Osteoblast (primary cell): ENCODE results near the gene POLR2C. TPM values are rescaled to one million over a fixed set of nuclear protein-coding genes. Genes with fewer than 3 reads are reported as not detected.
A peak's percentile ranks its signal among the peaks of the same experiment; 100 is the strongest.

Experiments
- DNase-seq: peaks from one replicate; pipeline ENCODE4 v3.0.0; 2011; ENCODE audit warnings: low spot score, mixed read lengths; ENCODE audit not compliant: insufficient read length; ENCODE audit errors: missing footprints
- H2AFZ ChIP-seq: 2 replicates; pipeline ENCODE4 v1.6.0; 2011; ENCODE audit warnings: mild to moderate bottlenecking, low read length
- H3K27ac ChIP-seq: 2 replicates; pipeline ENCODE4 v1.5.1; 2011; ENCODE audit warnings: mild to moderate bottlenecking, low read depth, low read length, moderate library complexity
- H3K27me3 ChIP-seq: 2 replicates; pipeline ENCODE4 v1.6.0; 2012; ENCODE audit warnings: mild to moderate bottlenecking, control low read depth, inconsistent platforms, low read length, moderate library complexity; ENCODE audit not compliant: insufficient read depth
- H3K36me3 ChIP-seq: 2 replicates; pipeline ENCODE4 v1.5.1; 2011; ENCODE audit warnings: mild to moderate bottlenecking, low read length, control low read depth, moderate library complexity; ENCODE audit not compliant: insufficient read depth
- H3K4me1 ChIP-seq: 2 replicates; pipeline ENCODE4 v1.5.1; 2011; ENCODE audit warnings: mild to moderate bottlenecking, low read length, control low read depth, moderate library complexity; ENCODE audit not compliant: insufficient read depth
- H3K4me2 ChIP-seq: 2 replicates; pipeline ENCODE4 v1.6.0; 2011; ENCODE audit warnings: mild to moderate bottlenecking, low read length; ENCODE audit not compliant: insufficient read depth
- H3K4me3 ChIP-seq: fragments of 200-600 bp; sonication (generic); 3 replicates; pipeline ENCODE4 v1.5.1; 2012; ENCODE audit warnings: mild to moderate bottlenecking, low read length, inconsistent platforms; ENCODE audit not compliant: insufficient read depth
- H3K79me2 ChIP-seq: 2 replicates; pipeline ENCODE4 v1.6.0; 2012; ENCODE audit warnings: mild to moderate bottlenecking, low read length, control low read depth, inconsistent platforms; ENCODE audit not compliant: insufficient read depth
- H3K9me3 ChIP-seq: 2 replicates; pipeline ENCODE4 v1.5.1; 2011; ENCODE audit warnings: low read depth, low read length, control low read depth
- H4K20me1 ChIP-seq: 2 replicates; pipeline ENCODE4 v1.6.0; 2012; ENCODE audit warnings: mild to moderate bottlenecking, low read length, control low read depth; ENCODE audit not compliant: insufficient read depth
- total RNA-seq: library from RNA; depleted of rRNA; stranded (reverse); fragments of >200 nt; gene quantifications from 2 replicates; pipeline ENCODE4 v1.2.3, GENCODE V29; 2012
- TF ChIP-seq, protein P1 (sequence below): IDR thresholded peaks from 2 replicates; pipeline ENCODE4 v1.5.1; 2011; ENCODE audit warnings: mild to moderate bottlenecking, low read depth, low read length, moderate library complexity; ENCODE audit errors: extremely low read depth

Gene POLR2C
- 95.2 and 97.8 TPM in 2 replicates for total RNA-seq

GRCh38 chr16:57462209-57462977, at the start of gene POLR2C:
TSS of gene POLR2C (plus strand) at chr16:57462679. CDS start at chr16:57462725, 46 bp downstream.
- TF ChIP-seq, protein P1, sequence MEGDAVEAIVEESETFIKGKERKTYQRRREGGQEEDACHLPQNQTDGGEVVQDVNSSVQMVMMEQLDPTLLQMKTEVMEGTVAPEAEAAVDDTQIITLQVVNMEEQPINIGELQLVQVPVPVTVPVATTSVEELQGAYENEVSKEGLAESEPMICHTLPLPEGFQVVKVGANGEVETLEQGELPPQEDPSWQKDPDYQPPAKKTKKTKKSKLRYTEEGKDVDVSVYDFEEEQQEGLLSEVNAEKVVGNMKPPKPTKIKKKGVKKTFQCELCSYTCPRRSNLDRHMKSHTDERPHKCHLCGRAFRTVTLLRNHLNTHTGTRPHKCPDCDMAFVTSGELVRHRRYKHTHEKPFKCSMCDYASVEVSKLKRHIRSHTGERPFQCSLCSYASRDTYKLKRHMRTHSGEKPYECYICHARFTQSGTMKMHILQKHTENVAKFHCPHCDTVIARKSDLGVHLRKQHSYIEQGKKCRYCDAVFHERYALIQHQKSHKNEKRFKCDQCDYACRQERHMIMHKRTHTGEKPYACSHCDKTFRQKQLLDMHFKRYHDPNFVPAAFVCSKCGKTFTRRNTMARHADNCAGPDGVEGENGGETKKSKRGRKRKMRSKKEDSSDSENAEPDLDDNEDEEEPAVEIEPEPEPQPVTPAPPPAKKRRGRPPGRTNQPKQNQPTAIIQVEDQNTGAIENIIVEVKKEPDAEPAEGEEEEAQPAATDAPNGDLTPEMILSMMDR, result peak; percentile 95
- peak within 1 kb of the TSS; percentile 75 for H2AFZ ChIP-seq
- peak within 1 kb of the TSS; percentile 62 for H3K27ac ChIP-seq

GRCh38 chr16:57413301-57413730, 49.2 kb upstream of the POLR2C start:
- no peak overlapping the region for H2AFZ ChIP-seq
- no peaks in the 10 kb centered on the region for H3K36me3 ChIP-seq
- no peaks in the 10 kb centered on the region for H4K20me1 ChIP-seq
- H3K4me2 ChIP-seq, result no peak overlapping the region
- H3K27ac ChIP-seq, result no peak overlapping the region
- no peak overlapping the region for H3K4me3 ChIP-seq
- H3K9me3 ChIP-seq, result no peaks in the 10 kb centered on the region
- no peaks in the 10 kb centered on the region for H3K4me1 ChIP-seq
- no peaks in the 10 kb centered on the region for H3K79me2 ChIP-seq
- no peak for DNase-seq
- H3K27me3 ChIP-seq, result peaks cover 6% of the 10 kb centered on the region
- TF ChIP-seq, protein P1, result no peak

More at GRCh38 chr16:57462209-57462977, at the start of gene POLR2C:
- Histone ChIP-seq H3K4me3 (peak within 1 kb of the TSS; percentile 83), H3K36me3 (peaks cover 63% of the 10 kb centered on the region), H3K4me2 (peak within 1 kb of the TSS; percentile 96), H3K9me3 (no peaks in the 10 kb centered on the region), H4K20me1 (peaks cover 21% of the 10 kb centered on the region), H3K27me3 (no peaks in the 10 kb centered on the region), H3K4me1 (peaks cover 12% of the 10 kb centered on the region), H3K79me2 (peaks cover 41% of the 10 kb centered on the region)
- peak; percentile 96 for DNase-seq

- DNase-seq, result no peak
- TF ChIP-seq, protein P1, result no peak
- Histone ChIP-seq H3K4me1 (peaks cover 3% of the 10 kb centered on the region), H3K4me3 (no peak overlapping the region), H3K27ac (no peak overlapping the region), H4K20me1 (no peaks in the 10 kb centered on the region), H3K79me2 (no peaks in the 10 kb centered on the region), H3K36me3 (no peaks in the 10 kb centered on the region), H3K27me3 (peaks cover 6% of the 10 kb centered on the region), H2AFZ (no peak overlapping the region), H3K4me2 (no peak overlapping the region), H3K9me3 (no peaks in the 10 kb centered on the region)
Measured at GRCh38 chr16:57413733-57414132, 48.7 kb upstream of the POLR2C start.

- TF ChIP-seq, protein P1, result no peak
- no peaks in the 10 kb centered on the region for H3K9me3 ChIP-seq
Measured at GRCh38 chr16:57416084-57416483, 46.4 kb upstream of the POLR2C start.

More at GRCh38 chr16:57416084-57416483, 46.4 kb upstream of the POLR2C start:
- H3K79me2 ChIP-seq, result no peaks in the 10 kb centered on the region
- H2AFZ ChIP-seq, result no peak overlapping the region
- H3K4me3 ChIP-seq, result no peak overlapping the region
- no peaks in the 10 kb centered on the region for H4K20me1 ChIP-seq
- DNase-seq, result no peak
- H3K27ac ChIP-seq, result no peak overlapping the region
- H3K27me3 ChIP-seq, result no peaks in the 10 kb centered on the region
- no peaks in the 10 kb centered on the region for H3K36me3 ChIP-seq
- peaks cover 3% of the 10 kb centered on the region for H3K4me1 ChIP-seq
- H3K4me2 ChIP-seq, result no peak overlapping the region
